Thyroid gland (tissue), 4 donors: ENCODE results near the gene CHD8. TPM values are rescaled to one million over a fixed set of nuclear protein-coding genes. Genes with fewer than 3 reads are reported as not detected.

Experiments used
- DNase-seq, 2 donors: peaks; one replicate each; pipeline ENCODE4 v3.0.0-alpha.2; 2019
- H3K27ac ChIP-seq, 3 donors: fragments of 200-600 bp; sonication (generic); 1 replicate in 2 of 3; 2 replicates in 1 of 3; pipeline ENCODE4 v1.5.1; 2016 to 2019; ENCODE audit warnings: mild to moderate bottlenecking in 1 of 3, moderate library complexity in 1 of 3
- H3K27me3 ChIP-seq: fragments of 200-600 bp; sonication (generic); one replicate; pipeline ENCODE4 v1.5.1; 2019
- H3K36me3 ChIP-seq, 2 donors: fragments of 200-600 bp; sonication (generic); one replicate each; pipeline ENCODE4 v1.5.1; 2016 to 2019
- H3K4me1 ChIP-seq, 2 donors: fragments of 200-600 bp; sonication (generic); one replicate each; pipeline ENCODE4 v1.5.1; 2017 to 2019
- H3K4me3 ChIP-seq, 3 donors: fragments of 200-600 bp; sonication (generic); replicated peaks in 1 of 3; 1 replicate in 2 of 3; 2 replicates in 1 of 3; pipeline ENCODE4 v1.5.1; 2016; ENCODE audit warnings: mild to moderate bottlenecking in 1 of 3
- H3K9me3 ChIP-seq: fragments of 200-600 bp; sonication (generic); one replicate; pipeline ENCODE4 v1.5.1; 2017
- CTCF ChIP-seq, 6 experiments: fragments of 200-600 bp in 3 of 6; fragments of 450-650 bp in 3 of 6; sonication (generic) in 3 of 6; IDR thresholded peaks; one replicate each; pipeline ENCODE4 v1.5.1; 2016 to 2019; ENCODE audit warnings: antibody characterized with exemption in 6 of 6, mild to moderate bottlenecking in 2 of 6, inconsistent platforms in 1 of 6, moderate library complexity in 1 of 6
- POLR2A ChIP-seq, 2 donors: fragments of 450-650 bp; IDR thresholded peaks; one replicate each; pipeline ENCODE4 v1.6.1; 2017; ENCODE audit warnings: antibody characterized with exemption in 2 of 2, mild to moderate bottlenecking in 2 of 2, moderate library complexity in 1 of 2
- WGBS, 2 donors: methylation state at CpG; one replicate each; pipeline ENCODE4 v1.1.5; 2017; 5-methylcytosine and 5-hydroxymethylcytosine counted together
- intact Hi-C: fragments of 100-400 bp; cut with DNase I; formaldehyde crosslinking; loops from one replicate; pipeline ENCODE4 v1.15.1; 2023
- total RNA-seq, 4 donors: library from RNA; depleted of rRNA; stranded (reverse); fragments of >200 nt; gene quantifications; one replicate each; pipeline ENCODE4 v1.2.3, GENCODE V29; 2016

Gene CHD8
- total RNA-seq, 4 donors from 2014 or later = 64.1 to 102 (median 76.8) TPM

GRCh38 chr14:21419528-21419927 lies 36.4 kb downstream of the CHD8 start:
- whole genome bisulfite sequencing, 2 donors = 86 to 90% methylated on average over 5 of the region's 5 CpGs
- intact Hi-C loops = no loop called here
- no peak overlapping the region for H3K4me3 ChIP-seq
- H3K27me3 ChIP-seq = no peaks in the 10 kb centered on the region
- H3K9me3 ChIP-seq = no peaks in the 10 kb centered on the region
- DNase-seq = no peak
- TF ChIP-seq CTCF (IDR thresholded peaks at IDR 0.05) (no peak), POLR2A (IDR thresholded peaks at IDR 0.05) (no peak)
- H3K27ac ChIP-seq = no peak overlapping the region
- no peaks in the 10 kb centered on the region for H3K4me1 ChIP-seq
- H3K36me3 ChIP-seq = peaks cover 49 to 72% of the 10 kb centered on the region in 2 donors

GRCh38 chr14:21415329-21415728 lies 40.6 kb downstream of the CHD8 start:
- 95 to 97% methylated on average over 4 of the region's 4 CpGs for WGBS, 2 donors
- intact Hi-C loops = no loop called here
- Histone ChIP-seq H3K27me3 (no peaks in the 10 kb centered on the region), H3K4me1 (no peaks in the 10 kb centered on the region), H3K36me3 (peaks cover 55 to 73% of the 10 kb centered on the region in 2 donors), H3K27ac (no peak overlapping the region), H3K9me3 (no peaks in the 10 kb centered on the region), H3K4me3 (no peak overlapping the region)
- TF ChIP-seq CTCF (IDR thresholded peaks at IDR 0.05) = no peak
- no peak for TF ChIP-seq POLR2A (IDR thresholded peaks at IDR 0.05)
- no peak for DNase-seq

GRCh38 chr14:21414137-21414631 lies 41.7 kb downstream of the CHD8 start:
- 100% methylated on average over 1 of the region's 1 CpG for WGBS, 2 donors
- intact Hi-C loops = no loop called here
- H3K36me3 ChIP-seq = peaks cover 57 to 75% of the 10 kb centered on the region in 2 donors

GRCh38 chr14:21408147-21408546 lies 47.8 kb downstream of the CHD8 start:
- WGBS, 2 donors = 92 to 95% methylated on average over 3 of the region's 3 CpGs
- Histone ChIP-seq H3K27ac (no peak overlapping the region), H3K36me3 (peaks cover 91 to 98% of the 10 kb centered on the region in 2 donors), H3K27me3 (no peaks in the 10 kb centered on the region), H3K4me3 (no peak overlapping the region), H3K9me3 (no peaks in the 10 kb centered on the region), H3K4me1 (no peaks in the 10 kb centered on the region)
- intact Hi-C loops = no loop called here
- no peak for TF ChIP-seq CTCF (IDR thresholded peaks at IDR 0.05)
- TF ChIP-seq POLR2A (IDR thresholded peaks at IDR 0.05) = no peak
- no peak for DNase-seq

More at GRCh38 chr14:21414137-21414631, 41.7 kb downstream of the CHD8 start:
- TF ChIP-seq CTCF (IDR thresholded peaks at IDR 0.05) = no peak
- no peak for TF ChIP-seq POLR2A (IDR thresholded peaks at IDR 0.05)
- no peak overlapping the region for H3K4me3 ChIP-seq
- no peak for DNase-seq
- no peaks in the 10 kb centered on the region for H3K27me3 ChIP-seq
- no peaks in the 10 kb centered on the region for H3K4me1 ChIP-seq
- H3K27ac ChIP-seq = no peak overlapping the region
- no peaks in the 10 kb centered on the region for H3K9me3 ChIP-seq

- H3K9me3 ChIP-seq = no peaks in the 10 kb centered on the region
- intact Hi-C loops = no loop called here
- no peak overlapping the region for H3K4me3 ChIP-seq
- no peaks in the 10 kb centered on the region for H3K27me3 ChIP-seq
- no peak for DNase-seq
- TF ChIP-seq CTCF (IDR thresholded peaks at IDR 0.05) (no peak), POLR2A (IDR thresholded peaks at IDR 0.05) (no peak)
- peaks cover 98 to 99% of the 10 kb centered on the region in 2 donors for H3K36me3 ChIP-seq
- H3K27ac ChIP-seq = no peak overlapping the region
- no peaks in the 10 kb centered on the region for H3K4me1 ChIP-seq
These were observed 49.7 kb downstream of the CHD8 start for GRCh38 chr14:21406213-21406612.
